ENCODE data around the gene CSNK2A1.

DNA sequence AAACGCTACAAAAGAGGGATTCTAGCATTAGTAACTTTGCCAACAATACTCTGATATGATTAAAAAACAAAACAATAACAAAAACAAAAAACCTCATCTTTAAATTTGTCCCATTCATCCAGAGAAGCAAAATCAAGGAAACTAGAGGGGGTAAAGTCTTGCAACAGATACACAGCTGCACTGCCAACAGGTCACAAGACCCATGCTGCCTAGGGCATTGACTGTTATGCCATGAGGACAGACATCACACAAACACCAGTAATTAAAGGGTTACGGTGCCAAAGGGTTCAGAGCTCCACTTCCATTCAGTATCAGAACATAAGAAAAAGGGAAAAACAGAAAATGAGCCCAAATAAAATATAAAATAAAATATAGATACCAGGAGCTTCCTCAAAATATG lies 82.9 kb downstream of the CSNK2A1 start:
- TF ChIP-seq POLR2AphosphoS5 (IDR thresholded peaks at IDR 0.05; ENCODE audit: low read depth) = no peak
- TF ChIP-seq CTCF (IDR thresholded peaks at IDR 0.05; ENCODE audit: insufficient read depth, low read length) = no peak
- no peak for TF ChIP-seq REST (IDR thresholded peaks at IDR 0.05; ENCODE audit: insufficient replicate concordance, low read depth)
- no peak for TF ChIP-seq GABPA (IDR thresholded peaks at IDR 0.05; ENCODE audit: low read depth)
- TF ChIP-seq SPI1 (IDR thresholded peaks at IDR 0.05; ENCODE audit: borderline replicate concordance, low read depth) = no peak
